ENCODE results near the gene TMPRSS7. TPM values are rescaled to one million over a fixed set of nuclear protein-coding genes. Genes with fewer than 3 reads are reported as not detected.

The TMPRSS7 gene
- total RNA-seq, 4 donors from 2014 or later: not detected

- Histone ChIP-seq H3K4me3 (no peak overlapping the region), H3K27me3 (no peaks in the 10 kb centered on the region), H3K4me1 (peaks cover under 1 to 52% (median 13%) of the 10 kb centered on the region in 3 donors), H3K9me3 (no peaks in the 10 kb centered on the region), H3K27ac (no peak overlapping the region), H3K36me3 (peaks cover 0 to 4% (median 0%) of the 10 kb centered on the region in 3 donors)
- intact Hi-C loops (cut with DNase I): no loop called here
- WGBS, 2 donors: 85 to 90% methylated on average over 6 of the region's 6 CpGs
- DNase-seq: no peak
- TF ChIP-seq POLR2A (IDR thresholded peaks at IDR 0.05): no peak
These were observed 56.5 kb downstream of the TMPRSS7 start for GRCh38 chr3:112090887-112091586.

- 51 to 60% methylated on average over 6 of the region's 6 CpGs for WGBS, 2 donors
These were observed 58.1 kb downstream of the TMPRSS7 start for GRCh38 chr3:112092496-112093179.

GRCh38 chr3:112093180-112093522, 58.6 kb downstream of the TMPRSS7 start:
- no peaks in the 10 kb centered on the region for H3K9me3 ChIP-seq
- no peak overlapping the region for H3K4me3 ChIP-seq
- no peak overlapping the region for H3K27ac ChIP-seq
- no peaks in the 10 kb centered on the region for H3K27me3 ChIP-seq
- intact Hi-C loops (cut with DNase I): no loop called here
- H3K36me3 ChIP-seq: peaks cover 0 to 4% (median 0%) of the 10 kb centered on the region in 3 donors
- peaks cover 0 to 40% (median 6%) of the 10 kb centered on the region in 3 donors for H3K4me1 ChIP-seq
- TF ChIP-seq POLR2A (IDR thresholded peaks at IDR 0.05) (no peak), CTCF (IDR thresholded peaks at IDR 0.05) (no peak)
- no peak for DNase-seq

More at GRCh38 chr3:112092496-112093179, 58.1 kb downstream of the TMPRSS7 start:
- H3K36me3 ChIP-seq: peaks cover 0 to 4% (median 0%) of the 10 kb centered on the region in 3 donors
- intact Hi-C loops (cut with DNase I): no loop called here
- H3K4me3 ChIP-seq: no peak overlapping the region
- no peaks in the 10 kb centered on the region for H3K27me3 ChIP-seq
- H3K27ac ChIP-seq: no peak overlapping the region
- H3K9me3 ChIP-seq: no peaks in the 10 kb centered on the region
- no peak for DNase-seq
- no peak for TF ChIP-seq POLR2A (IDR thresholded peaks at IDR 0.05)
- TF ChIP-seq CTCF (IDR thresholded peaks at IDR 0.05): no peak
- peaks cover 0 to 44% (median 8%) of the 10 kb centered on the region in 3 donors for H3K4me1 ChIP-seq

GRCh38 chr3:112095731-112096130, 61.2 kb downstream of the TMPRSS7 start:
- Histone ChIP-seq H3K27me3 (no peaks in the 10 kb centered on the region), H3K9me3 (no peaks in the 10 kb centered on the region), H3K36me3 (peaks cover 0 to 4% (median 0%) of the 10 kb centered on the region in 3 donors), H3K27ac (no peak overlapping the region), H3K4me1 (peaks cover 0 to 15% (median 0%) of the 10 kb centered on the region in 3 donors), H3K4me3 (no peak overlapping the region)
- intact Hi-C loops (cut with DNase I): no loop called here
- 45 to 57% methylated on average over 2 of the region's 2 CpGs for WGBS, 2 donors
- DNase-seq: no peak
- TF ChIP-seq POLR2A (IDR thresholded peaks at IDR 0.05): no peak
- no peak for TF ChIP-seq CTCF (IDR thresholded peaks at IDR 0.05)

GRCh38 chr3:112096176-112096575, 61.6 kb downstream of the TMPRSS7 start:
- TF ChIP-seq POLR2A (IDR thresholded peaks at IDR 0.05): no peak
- no peak for TF ChIP-seq CTCF (IDR thresholded peaks at IDR 0.05)

More at GRCh38 chr3:112096176-112096575, 61.6 kb downstream of the TMPRSS7 start:
- WGBS, 2 donors: 72 to 73% methylated on average over 2 of the region's 2 CpGs
- Histone ChIP-seq H3K36me3 (peaks cover 0 to 4% (median 0%) of the 10 kb centered on the region in 3 donors), H3K27ac (no peak overlapping the region), H3K9me3 (no peaks in the 10 kb centered on the region), H3K27me3 (no peaks in the 10 kb centered on the region), H3K4me3 (no peak overlapping the region), H3K4me1 (peaks cover 0 to 14% (median 0%) of the 10 kb centered on the region in 3 donors)
- intact Hi-C loops (cut with DNase I): no loop called here
- no peak for DNase-seq
